AG04450 (cell line): ENCODE data around the gene THPO. TPM values are rescaled to one million over a fixed set of nuclear protein-coding genes. Genes with fewer than 3 reads are reported as not detected.

Experiments
- CTCF ChIA-PET: fragments of 300-600, 350-600 bp; formaldehyde crosslinking; extraction: SDS; loops from one replicate; lab custom pipeline; 2022; ENCODE audit warnings: antibody characterized with exemption, inconsistent platforms; lab: Charles Lee
- POLR2A ChIA-PET: fragments of 350-600 bp; formaldehyde crosslinking; extraction: SDS; loops from one replicate; lab custom pipeline; 2021; ENCODE audit warnings: antibody characterized with exemption, inconsistent platforms; lab: Yijun Ruan, JAX
- DNase-seq: peaks from one replicate; pipeline ENCODE4 v3.0.0-alpha.2; 2011; ENCODE audit warnings: low read depth, low spot score
- H3K27ac ChIP-seq: one replicate; pipeline ENCODE4 v1.5.1; 2012; ENCODE audit warnings: low read depth, low read length, control low read depth
- H3K27me3 ChIP-seq: one replicate; pipeline ENCODE4 v1.6.0; 2012; ENCODE audit warnings: low read length; ENCODE audit not compliant: control insufficient read depth, insufficient read depth
- H3K4me3 ChIP-seq: 2 replicates; pipeline ENCODE4 v1.5.1; 2011; ENCODE audit warnings: mild to moderate bottlenecking, low read depth, low read length, control low read depth
- H3K9me3 ChIP-seq: 2 replicates; pipeline ENCODE4 v1.5.1; 2012; ENCODE audit warnings: low read length; ENCODE audit not compliant: control insufficient read depth, insufficient read depth
- polyA plus RNA-seq: library from polyadenylated mRNA; depleted of rRNA; stranded (reverse); fragments of >200 nt; gene quantifications from 2 replicates; pipeline ENCODE4 v1.2.3, GENCODE V29; 2011
- TF ChIP-seq, protein P1 (sequence below): IDR thresholded peaks from 2 replicates; pipeline ENCODE4 v1.5.1; 2011; ENCODE audit warnings: low read depth, low read length, control low read depth, inconsistent platforms

Gene THPO
- polyA plus RNA-seq, 1 experiment = not detected

DNA sequence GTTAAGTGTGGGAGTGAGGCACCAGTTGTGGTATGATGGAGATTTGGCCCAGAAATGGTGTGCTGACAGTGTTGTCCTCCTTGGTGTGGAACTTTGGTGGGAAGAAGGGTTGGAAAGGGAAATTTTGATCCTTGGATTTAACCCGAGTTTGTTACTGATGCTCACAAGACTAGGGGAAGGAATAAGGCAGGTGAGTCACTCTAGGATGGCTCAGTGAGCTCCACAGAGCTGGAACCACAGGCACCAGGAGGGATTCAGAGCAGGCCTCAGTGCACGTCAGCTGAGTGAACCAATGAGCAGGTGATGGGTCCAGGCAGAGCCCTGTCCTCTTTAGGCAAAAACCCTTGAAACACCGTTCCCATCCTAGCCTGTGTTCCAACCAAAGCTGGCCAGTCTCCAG is 13.3 kb upstream of the THPO start:
- DNase-seq = no peak
- TF ChIP-seq, protein P1, sequence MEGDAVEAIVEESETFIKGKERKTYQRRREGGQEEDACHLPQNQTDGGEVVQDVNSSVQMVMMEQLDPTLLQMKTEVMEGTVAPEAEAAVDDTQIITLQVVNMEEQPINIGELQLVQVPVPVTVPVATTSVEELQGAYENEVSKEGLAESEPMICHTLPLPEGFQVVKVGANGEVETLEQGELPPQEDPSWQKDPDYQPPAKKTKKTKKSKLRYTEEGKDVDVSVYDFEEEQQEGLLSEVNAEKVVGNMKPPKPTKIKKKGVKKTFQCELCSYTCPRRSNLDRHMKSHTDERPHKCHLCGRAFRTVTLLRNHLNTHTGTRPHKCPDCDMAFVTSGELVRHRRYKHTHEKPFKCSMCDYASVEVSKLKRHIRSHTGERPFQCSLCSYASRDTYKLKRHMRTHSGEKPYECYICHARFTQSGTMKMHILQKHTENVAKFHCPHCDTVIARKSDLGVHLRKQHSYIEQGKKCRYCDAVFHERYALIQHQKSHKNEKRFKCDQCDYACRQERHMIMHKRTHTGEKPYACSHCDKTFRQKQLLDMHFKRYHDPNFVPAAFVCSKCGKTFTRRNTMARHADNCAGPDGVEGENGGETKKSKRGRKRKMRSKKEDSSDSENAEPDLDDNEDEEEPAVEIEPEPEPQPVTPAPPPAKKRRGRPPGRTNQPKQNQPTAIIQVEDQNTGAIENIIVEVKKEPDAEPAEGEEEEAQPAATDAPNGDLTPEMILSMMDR = no peak
- ChIA-PET CTCF (interaction anchor here (1.0 to 1.2 kb wide), 2 partner anchors 20 to 122 kb away, joined by 3 to 6 read pairs; no protein-coding TSS in a partner anchor), POLR2A (no interaction called here)
- no peak overlapping the region for H3K4me3 ChIP-seq
- H3K9me3 ChIP-seq = no peaks in the 10 kb centered on the region; the same call in 1 of the 2 replicates
- H3K27me3 ChIP-seq = peaks cover 36% of the 10 kb centered on the region
- H3K27ac ChIP-seq = no peak overlapping the region

GRCh38 chr3:184389935-184390528 is 12.0 kb upstream of the THPO start:
- Histone ChIP-seq H3K27me3 (peaks cover 34% of the 10 kb centered on the region), H3K4me3 (no peak overlapping the region), H3K27ac (no peak overlapping the region), H3K9me3 (no peaks in the 10 kb centered on the region)
- ChIA-PET POLR2A (no interaction called here), CTCF (interaction anchor here (1.0 kb wide), 1 partner anchor 19 kb away, joined by 6 read pairs; no protein-coding TSS in a partner anchor)
- TF ChIP-seq, protein P1 = no peak
- no peak for DNase-seq

- Histone ChIP-seq H3K27me3 (peaks cover 32% of the 10 kb centered on the region), H3K9me3 (no peaks in the 10 kb centered on the region), H3K4me3 (no peak overlapping the region), H3K27ac (no peak overlapping the region)
- ChIA-PET POLR2A (no interaction called here), CTCF (no interaction called here)
- DNase-seq = no peak
- TF ChIP-seq, protein P1 = no peak
Observed at GRCh38 chr3:184389384-184389783, 11.4 kb upstream of the THPO start.

DNA sequence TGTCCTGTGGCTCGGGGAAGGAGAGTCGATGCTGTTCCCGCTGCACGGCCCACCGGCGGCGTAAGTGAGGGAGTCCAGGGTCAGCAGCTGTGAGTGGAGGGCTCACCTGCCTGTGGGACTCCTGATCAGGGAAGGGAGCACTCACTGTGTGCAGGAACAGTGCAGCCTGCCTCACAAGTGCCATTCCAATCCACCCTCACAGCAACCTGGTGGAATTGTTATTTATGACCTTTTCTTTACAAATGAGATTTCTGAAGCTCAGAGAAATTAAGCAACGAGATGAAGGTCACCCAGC is 10.9 kb upstream of the THPO start:
- POLR2A ChIA-PET = no interaction called here
- CTCF ChIA-PET = no interaction called here

More for the DNA sequence above, 10.9 kb upstream of the THPO start:
- Histone ChIP-seq H3K27me3 (peaks cover 32% of the 10 kb centered on the region), H3K4me3 (no peak overlapping the region), H3K27ac (no peak overlapping the region), H3K9me3 (no peaks in the 10 kb centered on the region)
- TF ChIP-seq, protein P1 = no peak
- DNase-seq = no peak
